Measurements from ENCODE around the gene CRACDL. TPM values are rescaled to one million over a fixed set of nuclear protein-coding genes. Genes with fewer than 3 reads are reported as not detected.

The CRACDL gene
- polyA plus RNA-seq, 1 donor (not counting 4 experiments of a cell fraction or from before 2014, with no cell fraction given) = 1.6 TPM

GRCh38 chr2:98769114-98769476, 166.9 kb downstream of the CRACDL start:
- Histone ChIP-seq H3K9me1 (ENCODE audit: control insufficient read depth, extremely low read depth, insufficient read depth, low read length) (no peaks in the 10 kb centered on the region), H3K4me3 (ENCODE audit: control insufficient read depth in 2 of 3, extremely low read depth in 1 of 3, insufficient read depth in 2 of 3, low read depth in 1 of 3, low read length in 3 of 3) (no peak overlapping the region), H3K79me2 (ENCODE audit: control insufficient read depth, insufficient read depth, low read length) (no peaks in the 10 kb centered on the region), H3K4me2 (ENCODE audit: control insufficient read depth, extremely low read depth, insufficient read depth, low read depth, low read length) (no peak overlapping the region), H3K27me3 (ENCODE audit: control insufficient read depth, extremely low read depth, insufficient read depth, low read length) (no peaks in the 10 kb centered on the region), H3K9me3 (ENCODE audit: control insufficient read depth, low read depth, low read length) (no peaks in the 10 kb centered on the region), H3K36me3 (ENCODE audit: control insufficient read depth in 2 of 2, extremely low read depth in 1 of 2, insufficient read depth in 2 of 2, low read length in 2 of 2) (no peaks in the 10 kb centered on the region), H2AFZ (ENCODE audit: control insufficient read depth, low read length) (no peak overlapping the region), H3K27ac (ENCODE audit: control insufficient read depth, insufficient read depth, low read length) (no peak overlapping the region), H3K4me1 (ENCODE audit: control insufficient read depth, extremely low read depth, insufficient read depth, low read length) (no peaks in the 10 kb centered on the region), H4K20me1 (ENCODE audit: control insufficient read depth, extremely low read depth, insufficient read depth, low read length) (no peaks in the 10 kb centered on the region), H3K9ac (ENCODE audit: control insufficient read depth, extremely low read depth, insufficient read depth, low read length) (no peak overlapping the region)
- FAIRE-seq = no peak
- no peak for DNase-seq (ENCODE audit: low read depth, low spot score)
- dilution Hi-C loops (cut with MboI; ENCODE audit: extremely low pct_ligation_motif_present, low sequenced_read_pairs) = no loop called here
- TF ChIP-seq EZH2 (IDR thresholded peaks at IDR 0.05; ENCODE audit: low read length) (no peak), CTCF (optimal IDR thresholded peaks at IDR 0.05 in 1 of 3, IDR thresholded peaks at IDR 0.05 in 1 of 3, conservative IDR thresholded peaks at IDR 0.05 in 1 of 3; ENCODE audit: extremely low read depth in 1 of 3, insufficient read depth in 2 of 3, low read length in 3 of 3) (no peak)

GRCh38 chr2:98768384-98769113, 167.5 kb downstream of the CRACDL start:
- no peaks in the 10 kb centered on the region for H3K9me3 ChIP-seq (ENCODE audit: control insufficient read depth, low read depth, low read length)
- H3K4me3 ChIP-seq (ENCODE audit: control insufficient read depth in 2 of 3, extremely low read depth in 1 of 3, insufficient read depth in 2 of 3, low read depth in 1 of 3, low read length in 3 of 3) = no peak overlapping the region
- no peaks in the 10 kb centered on the region for H3K36me3 ChIP-seq (ENCODE audit: control insufficient read depth in 2 of 2, extremely low read depth in 1 of 2, insufficient read depth in 2 of 2, low read length in 2 of 2)
- TF ChIP-seq CTCF (optimal IDR thresholded peaks at IDR 0.05 in 1 of 3, IDR thresholded peaks at IDR 0.05 in 1 of 3, conservative IDR thresholded peaks at IDR 0.05 in 1 of 3; ENCODE audit: extremely low read depth in 1 of 3, insufficient read depth in 2 of 3, low read length in 3 of 3) = no peak
- no peak for TF ChIP-seq EZH2 (IDR thresholded peaks at IDR 0.05; ENCODE audit: low read length)
- no peaks in the 10 kb centered on the region for H3K27me3 ChIP-seq (ENCODE audit: control insufficient read depth, extremely low read depth, insufficient read depth, low read length)
- no peak for DNase-seq (ENCODE audit: low read depth, low spot score)
- no peak overlapping the region for H3K4me2 ChIP-seq (ENCODE audit: control insufficient read depth, extremely low read depth, insufficient read depth, low read depth, low read length)
- dilution Hi-C loops (cut with MboI; ENCODE audit: extremely low pct_ligation_motif_present, low sequenced_read_pairs) = no loop called here
- no peaks in the 10 kb centered on the region for H3K4me1 ChIP-seq (ENCODE audit: control insufficient read depth, extremely low read depth, insufficient read depth, low read length)
- no peak overlapping the region for H2AFZ ChIP-seq (ENCODE audit: control insufficient read depth, low read length)
- no peak overlapping the region for H3K27ac ChIP-seq (ENCODE audit: control insufficient read depth, insufficient read depth, low read length)
- no peak overlapping the region for H3K9ac ChIP-seq (ENCODE audit: control insufficient read depth, extremely low read depth, insufficient read depth, low read length)
- H3K9me1 ChIP-seq (ENCODE audit: control insufficient read depth, extremely low read depth, insufficient read depth, low read length) = no peaks in the 10 kb centered on the region
- no peaks in the 10 kb centered on the region for H4K20me1 ChIP-seq (ENCODE audit: control insufficient read depth, extremely low read depth, insufficient read depth, low read length)
- no peak for FAIRE-seq
- H3K79me2 ChIP-seq (ENCODE audit: control insufficient read depth, insufficient read depth, low read length) = no peaks in the 10 kb centered on the region

Data from keratinocyte (primary cell).